GM12873 (cell line): ENCODE measurements around the gene CCDC66.

Source experiments
- TF ChIP-seq, protein P1 (sequence below): IDR thresholded peaks from 2 replicates; pipeline ENCODE4 v1.5.1; 2012; ENCODE audit warnings: low read depth, mild to moderate bottlenecking, moderate library complexity, low read length, control low read depth; ENCODE audit not compliant: insufficient read depth; ENCODE audit errors: missing control alignments

Gene CCDC66

DNA sequence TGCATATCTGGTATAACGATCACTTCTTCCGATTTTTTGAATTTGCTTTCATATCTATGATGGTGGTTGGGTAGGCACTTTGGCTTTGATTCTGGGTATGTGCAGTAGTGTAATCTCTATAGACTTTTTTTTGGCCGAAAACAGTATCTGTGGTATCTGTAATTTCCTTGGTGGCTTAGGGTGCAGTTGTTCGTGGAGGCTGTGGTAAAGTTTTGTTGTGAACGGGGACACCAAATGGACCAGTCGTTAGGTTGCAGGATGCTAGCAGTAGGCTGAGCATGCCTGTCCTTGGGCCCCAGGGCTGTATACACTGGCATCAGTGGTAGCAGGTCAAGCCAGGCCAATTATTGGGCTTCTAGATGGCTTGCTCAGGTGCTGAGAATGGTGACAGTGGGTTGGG lies 55.2 kb downstream of the CCDC66 start:
- TF ChIP-seq, protein P1, sequence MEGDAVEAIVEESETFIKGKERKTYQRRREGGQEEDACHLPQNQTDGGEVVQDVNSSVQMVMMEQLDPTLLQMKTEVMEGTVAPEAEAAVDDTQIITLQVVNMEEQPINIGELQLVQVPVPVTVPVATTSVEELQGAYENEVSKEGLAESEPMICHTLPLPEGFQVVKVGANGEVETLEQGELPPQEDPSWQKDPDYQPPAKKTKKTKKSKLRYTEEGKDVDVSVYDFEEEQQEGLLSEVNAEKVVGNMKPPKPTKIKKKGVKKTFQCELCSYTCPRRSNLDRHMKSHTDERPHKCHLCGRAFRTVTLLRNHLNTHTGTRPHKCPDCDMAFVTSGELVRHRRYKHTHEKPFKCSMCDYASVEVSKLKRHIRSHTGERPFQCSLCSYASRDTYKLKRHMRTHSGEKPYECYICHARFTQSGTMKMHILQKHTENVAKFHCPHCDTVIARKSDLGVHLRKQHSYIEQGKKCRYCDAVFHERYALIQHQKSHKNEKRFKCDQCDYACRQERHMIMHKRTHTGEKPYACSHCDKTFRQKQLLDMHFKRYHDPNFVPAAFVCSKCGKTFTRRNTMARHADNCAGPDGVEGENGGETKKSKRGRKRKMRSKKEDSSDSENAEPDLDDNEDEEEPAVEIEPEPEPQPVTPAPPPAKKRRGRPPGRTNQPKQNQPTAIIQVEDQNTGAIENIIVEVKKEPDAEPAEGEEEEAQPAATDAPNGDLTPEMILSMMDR = no peak

DNA sequence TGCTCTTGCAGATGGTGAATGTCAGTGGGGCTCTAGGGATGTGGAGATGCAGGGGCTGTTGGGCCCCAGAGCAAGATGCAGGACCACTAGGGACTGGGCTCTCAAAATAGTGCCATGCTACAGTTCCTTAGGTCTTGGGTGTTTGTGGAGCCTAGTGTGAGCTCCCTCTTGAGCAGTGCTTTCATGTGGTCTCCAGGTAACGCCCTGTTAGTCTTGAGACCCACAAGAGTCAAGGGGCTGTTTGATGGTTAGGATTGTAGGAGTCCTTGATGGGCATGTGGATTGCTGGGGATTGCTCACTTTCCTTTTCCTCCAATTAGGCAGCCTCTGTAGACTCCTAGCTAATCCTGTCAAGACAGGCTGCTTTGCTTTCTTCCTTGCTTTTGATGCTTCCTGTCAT lies 56.0 kb downstream of the CCDC66 start:
- TF ChIP-seq, protein P1 = no peak

DNA sequence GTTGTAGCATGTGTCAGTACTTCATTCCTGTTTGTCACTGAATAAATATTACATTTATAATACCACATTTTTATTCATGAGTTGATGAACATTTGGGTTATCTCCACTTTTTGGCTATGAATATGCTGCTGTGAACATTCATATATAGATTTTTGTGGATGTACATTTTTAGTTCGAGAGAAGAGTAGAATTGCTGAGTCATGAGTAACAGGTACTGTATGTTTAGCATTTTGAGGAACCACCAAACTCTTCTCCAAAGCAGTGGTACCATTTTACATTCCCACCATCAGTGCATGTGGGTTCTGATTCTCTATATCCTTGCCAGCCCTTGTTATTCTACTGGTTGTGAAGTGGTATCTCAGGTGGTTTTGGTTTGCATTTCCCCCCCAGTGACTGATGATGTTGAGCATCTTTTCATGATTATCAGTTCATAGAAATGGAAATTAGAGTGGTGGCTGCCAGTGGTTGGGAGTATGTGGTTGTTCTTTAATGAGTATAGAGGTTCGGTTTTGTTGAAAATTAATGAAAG lies 59.6 kb downstream of the CCDC66 start:
- TF ChIP-seq, protein P1 = no peak

GRCh38 chr3:56620371-56620770 lies 63.4 kb downstream of the CCDC66 start:
- TF ChIP-seq, protein P1 = no peak

- TF ChIP-seq, protein P1 = no peak
Observed at GRCh38 chr3:56621681-56622080, 64.7 kb downstream of the CCDC66 start.

GRCh38 chr3:56622381-56622780 lies 65.4 kb downstream of the CCDC66 start:
- TF ChIP-seq, protein P1 = no peak

GRCh38 chr3:56624725-56625124 lies 67.8 kb downstream of the CCDC66 start:
- TF ChIP-seq, protein P1 = no peak
